PC-3 (cell line): ENCODE results near the gene METTL24.

Source experiments
- EZH2 ChIP-seq: fragments of 300-600 bp; sonication (generic); IDR thresholded peaks from one replicate; pipeline ENCODE4 v1.6.1; 2017; ENCODE audit warnings: antibody characterized with exemption, mild to moderate bottlenecking, low read length; ENCODE audit not compliant: unreplicated experiment
- EZH2phosphoT487 ChIP-seq: fragments of 300-600 bp; sonication (generic); IDR thresholded peaks from 2 replicates; pipeline ENCODE4 v1.6.1; 2018; ENCODE audit warnings: mild to moderate bottlenecking, antibody characterized with exemption, low read length, borderline replicate concordance
- TF ChIP-seq, protein P1 (sequence below): fragments of 300-600 bp; sonication (generic); conservative IDR thresholded peaks from 2 replicates; pipeline ENCODE4 v1.5.1; 2017; ENCODE audit warnings: antibody characterized with exemption, low read depth, mild to moderate bottlenecking, low read length

DNA sequence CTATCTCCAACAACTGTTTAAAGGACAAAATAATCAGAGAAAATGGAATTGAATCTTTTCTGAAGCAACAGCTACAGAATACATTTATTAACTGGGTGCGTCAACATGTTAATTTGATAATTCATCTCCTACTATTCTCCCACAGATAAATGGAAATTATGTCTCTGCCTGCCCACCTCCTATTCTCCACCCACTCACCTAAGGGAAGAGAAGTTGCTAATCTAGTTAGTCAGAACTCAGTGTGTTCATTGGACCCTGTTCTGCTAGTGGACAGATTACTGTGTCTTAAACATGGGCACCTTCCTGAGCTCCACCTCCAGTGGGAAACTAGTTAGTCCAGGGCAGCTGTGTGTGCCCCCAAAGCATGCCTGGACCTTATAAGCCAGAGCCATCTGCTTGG lies 41.0 kb downstream of the METTL24 start:
- TF ChIP-seq, protein P1, sequence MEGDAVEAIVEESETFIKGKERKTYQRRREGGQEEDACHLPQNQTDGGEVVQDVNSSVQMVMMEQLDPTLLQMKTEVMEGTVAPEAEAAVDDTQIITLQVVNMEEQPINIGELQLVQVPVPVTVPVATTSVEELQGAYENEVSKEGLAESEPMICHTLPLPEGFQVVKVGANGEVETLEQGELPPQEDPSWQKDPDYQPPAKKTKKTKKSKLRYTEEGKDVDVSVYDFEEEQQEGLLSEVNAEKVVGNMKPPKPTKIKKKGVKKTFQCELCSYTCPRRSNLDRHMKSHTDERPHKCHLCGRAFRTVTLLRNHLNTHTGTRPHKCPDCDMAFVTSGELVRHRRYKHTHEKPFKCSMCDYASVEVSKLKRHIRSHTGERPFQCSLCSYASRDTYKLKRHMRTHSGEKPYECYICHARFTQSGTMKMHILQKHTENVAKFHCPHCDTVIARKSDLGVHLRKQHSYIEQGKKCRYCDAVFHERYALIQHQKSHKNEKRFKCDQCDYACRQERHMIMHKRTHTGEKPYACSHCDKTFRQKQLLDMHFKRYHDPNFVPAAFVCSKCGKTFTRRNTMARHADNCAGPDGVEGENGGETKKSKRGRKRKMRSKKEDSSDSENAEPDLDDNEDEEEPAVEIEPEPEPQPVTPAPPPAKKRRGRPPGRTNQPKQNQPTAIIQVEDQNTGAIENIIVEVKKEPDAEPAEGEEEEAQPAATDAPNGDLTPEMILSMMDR = no peak
- TF ChIP-seq EZH2phosphoT487 (no peak), EZH2 (no peak)
